GM19099 (cell line): ENCODE results near the gene TXNIP.

Source experiments
- POLR2A ChIP-seq: IDR thresholded peaks from 3 replicates; pipeline ENCODE4 v1.6.1; 2011; ENCODE audit warnings: low read depth; ENCODE audit not compliant: insufficient read length; ENCODE audit errors: extremely low read depth

Gene TXNIP

GRCh38 chr1:146019231-146020057 is 23.1 kb upstream of the TXNIP start:
- TF ChIP-seq POLR2A: no peak

GRCh38 chr1:146016891-146017290 is 20.5 kb upstream of the TXNIP start:
- no peak for TF ChIP-seq POLR2A

GRCh38 chr1:146013559-146013922 is 17.2 kb upstream of the TXNIP start:
- TF ChIP-seq POLR2A: no peak

GRCh38 chr1:146012703-146013558 is 16.6 kb upstream of the TXNIP start:
- TF ChIP-seq POLR2A: no peak

GRCh38 chr1:146010126-146010738 is 13.9 kb upstream of the TXNIP start:
- TF ChIP-seq POLR2A: no peak

- TF ChIP-seq POLR2A: no peak
These were observed 11.2 kb upstream of the TXNIP start for GRCh38 chr1:146007489-146008133.

- no peak for TF ChIP-seq POLR2A
These were observed 5.3 kb upstream of the TXNIP start for GRCh38 chr1:146001709-146002108.

- no peak for TF ChIP-seq POLR2A
These were observed 3.1 kb upstream of the TXNIP start for GRCh38 chr1:145999321-146000024.

GRCh38 chr1:145997718-145998023 is 1.3 kb upstream of the TXNIP start:
- TF ChIP-seq POLR2A: no peak

- peak; percentile 69 for TF ChIP-seq POLR2A
These were observed 788 bp upstream of the TXNIP start for GRCh38 chr1:145997016-145997717.

- TF ChIP-seq POLR2A: no peak
These were observed 381 bp downstream of the TXNIP start for GRCh38 chr1:145995964-145996432.

- no peak for TF ChIP-seq POLR2A
These were observed 1.1 kb downstream of the TXNIP start for GRCh38 chr1:145995148-145995881.

- TF ChIP-seq POLR2A: no peak
These were observed 1.8 kb downstream of the TXNIP start for GRCh38 chr1:145994391-145995120.
